ENCODE measurements around the gene ESPN. TPM values are rescaled to one million over a fixed set of nuclear protein-coding genes. Genes with fewer than 3 reads are reported as not detected.
A peak's percentile ranks its signal among the peaks of the same experiment; 100 is the strongest.

ESPN gene
- total RNA-seq, 4 donors from 2014 or later, result 0.33 to 1.0 (median 1.0) TPM; not detected in 1

GRCh38 chr1:6472391-6472790 lies 47.8 kb downstream of the ESPN start:
- WGBS, result 95% methylated on average over 6 of the region's 10 CpGs
- H3K27ac ChIP-seq (replicated peaks in 1 of 4), result no peak overlapping the region
- peaks cover 11 to 92% (median 73%) of the 10 kb centered on the region in 4 donors for H3K36me3 ChIP-seq
- no peaks in the 10 kb centered on the region for H3K9me3 ChIP-seq
- peaks cover 0 to 7% (median 0%) of the 10 kb centered on the region in 4 donors for H3K27me3 ChIP-seq
- peaks cover 0 to 7% (median 3%) of the 10 kb centered on the region in 4 donors for H3K4me1 ChIP-seq
- no peak overlapping the region for H3K4me3 ChIP-seq
- TF ChIP-seq CTCF (IDR thresholded peaks at IDR 0.05), result no peak
- TF ChIP-seq POLR2AphosphoS5 (IDR thresholded peaks at IDR 0.05), result no peak
- TF ChIP-seq POLR2A (IDR thresholded peaks at IDR 0.05; ENCODE audit: low read depth), result no peak
- no peak for TF ChIP-seq EP300 (IDR thresholded peaks at IDR 0.05)
- intact Hi-C loops (cut with DNase I), result no loop called here
- no peak for DNase-seq (ENCODE audit: extremely low spot score)

DNA sequence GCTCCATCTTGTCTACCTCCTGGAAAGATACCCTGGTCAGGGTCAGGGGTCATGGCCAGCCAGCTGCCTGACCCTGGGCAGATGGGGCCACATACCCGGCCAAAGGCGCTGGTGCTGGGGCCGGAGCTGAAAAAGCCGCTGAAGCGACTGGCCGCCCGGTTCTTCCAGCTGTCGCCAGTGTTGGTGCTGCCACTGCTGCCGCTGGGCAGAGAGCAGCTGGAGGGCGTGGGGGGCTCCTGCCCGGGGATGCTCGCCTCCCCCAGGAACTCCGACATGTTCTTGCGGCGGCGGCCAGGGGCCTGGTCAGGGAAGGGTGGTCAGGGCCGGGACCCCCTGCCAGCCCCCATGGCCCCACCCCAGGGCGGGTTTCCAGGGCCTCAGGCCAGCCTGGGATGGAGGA lies 48.6 kb downstream of the ESPN start:
- H3K36me3 ChIP-seq, result peaks cover 11 to 89% (median 66%) of the 10 kb centered on the region in 4 donors
- H3K9me3 ChIP-seq, result no peaks in the 10 kb centered on the region
- peaks cover 0 to 7% (median 3%) of the 10 kb centered on the region in 4 donors for H3K4me1 ChIP-seq
- no peak overlapping the region for H3K27ac ChIP-seq (replicated peaks in 1 of 4)
- 95% methylated on average over 10 of the region's 18 CpGs for WGBS
- DNase-seq (ENCODE audit: extremely low spot score), result no peak
- TF ChIP-seq POLR2AphosphoS5 (IDR thresholded peaks at IDR 0.05), result no peak
- no peak for TF ChIP-seq CTCF (IDR thresholded peaks at IDR 0.05)
- TF ChIP-seq EP300 (IDR thresholded peaks at IDR 0.05), result no peak
- TF ChIP-seq POLR2A (IDR thresholded peaks at IDR 0.05; ENCODE audit: low read depth), result no peak
- peaks cover 0 to 1% (median 0%) of the 10 kb centered on the region in 4 donors for H3K27me3 ChIP-seq
- no peak overlapping the region for H3K4me3 ChIP-seq
- intact Hi-C loops (cut with DNase I), result no loop called here

GRCh38 chr1:6473974-6474814 lies 49.6 kb downstream of the ESPN start:
- intact Hi-C loops (cut with DNase I), result no loop called here
- 85% methylated on average over 8 of the region's 33 CpGs for WGBS
- Histone ChIP-seq H3K36me3 (peaks cover 8 to 79% (median 55%) of the 10 kb centered on the region in 4 donors), H3K4me3 (no peak overlapping the region), H3K27ac (replicated peaks in 1 of 4) (no peak overlapping the region), H3K9me3 (no peaks in the 10 kb centered on the region), H3K4me1 (peaks cover 0 to 7% (median 3%) of the 10 kb centered on the region in 4 donors), H3K27me3 (no peaks in the 10 kb centered on the region)
- no peak for DNase-seq (ENCODE audit: extremely low spot score)
- no peak for TF ChIP-seq POLR2AphosphoS5 (IDR thresholded peaks at IDR 0.05)
- TF ChIP-seq CTCF (IDR thresholded peaks at IDR 0.05), result no peak
- TF ChIP-seq EP300 (IDR thresholded peaks at IDR 0.05), result no peak
- TF ChIP-seq POLR2A (IDR thresholded peaks at IDR 0.05; ENCODE audit: low read depth), result no peak

GRCh38 chr1:6474815-6475282 lies 50.3 kb downstream of the ESPN start:
- intact Hi-C loops (cut with DNase I), result no loop called here
- 87% methylated on average over 13 of the region's 13 CpGs for WGBS

GRCh38 chr1:6475381-6476133 lies 51.0 kb downstream of the ESPN start:
- intact Hi-C loops (cut with DNase I), result no loop called here

More at GRCh38 chr1:6474815-6475282, 50.3 kb downstream of the ESPN start:
- Histone ChIP-seq H3K4me1 (peaks cover 0 to 7% (median 3%) of the 10 kb centered on the region in 4 donors), H3K9me3 (no peaks in the 10 kb centered on the region), H3K27me3 (no peaks in the 10 kb centered on the region), H3K36me3 (peaks cover 8 to 73% (median 49%) of the 10 kb centered on the region in 4 donors), H3K27ac (replicated peaks in 1 of 4) (no peak overlapping the region), H3K4me3 (no peak overlapping the region)
- TF ChIP-seq EP300 (IDR thresholded peaks at IDR 0.05), result no peak
- TF ChIP-seq POLR2A (IDR thresholded peaks at IDR 0.05; ENCODE audit: low read depth), result no peak
- TF ChIP-seq POLR2AphosphoS5 (IDR thresholded peaks at IDR 0.05), result no peak
- DNase-seq (ENCODE audit: extremely low spot score), result no peak

More at GRCh38 chr1:6475381-6476133, 51.0 kb downstream of the ESPN start:
- no peak overlapping the region for H3K4me3 ChIP-seq
- peaks cover 0 to 7% (median 3%) of the 10 kb centered on the region in 4 donors for H3K4me1 ChIP-seq
- no peaks in the 10 kb centered on the region for H3K9me3 ChIP-seq
- peaks cover 8 to 65% (median 42%) of the 10 kb centered on the region in 4 donors for H3K36me3 ChIP-seq
- no peak overlapping the region for H3K27ac ChIP-seq (replicated peaks in 1 of 4)
- TF ChIP-seq POLR2AphosphoS5 (IDR thresholded peaks at IDR 0.05) (no peak), CTCF (IDR thresholded peaks at IDR 0.05) (peak; percentile 65 to 97 (median 75))
- H3K27me3 ChIP-seq, result no peaks in the 10 kb centered on the region
- WGBS, result 35% methylated on average over 20 of the region's 33 CpGs
- DNase-seq (ENCODE audit: extremely low spot score), result no peak
